WTC11 (cell line): ENCODE results near the gene MARS1.

ENCODE experiments used
- CREB1 ChIP-seq: sonication (generic); formaldehyde crosslinking; IDR thresholded peaks from 2 replicates; pipeline ENCODE4 v1.8.0; 2023; ENCODE audit warnings: mild to moderate bottlenecking, missing genetic modification reagents
- CREM ChIP-seq: sonication (generic); formaldehyde crosslinking; IDR thresholded peaks from 2 replicates; pipeline ENCODE4 v1.8.1; 2022; ENCODE audit warnings: mild to moderate bottlenecking, missing genetic modification reagents, moderate library complexity
- ESRRA ChIP-seq: sonication (generic); formaldehyde crosslinking; IDR thresholded peaks from 2 replicates; pipeline ENCODE4 v1.8.1; 2022; ENCODE audit warnings: mild to moderate bottlenecking, missing genetic modification reagents, borderline replicate concordance
- KAT7 ChIP-seq: sonication (generic); formaldehyde crosslinking; IDR thresholded peaks from 2 replicates; pipeline ENCODE4 v1.8.1; 2023; ENCODE audit warnings: missing genetic modification reagents, mild to moderate bottlenecking, borderline replicate concordance
- TCF7 ChIP-seq: sonication (generic); formaldehyde crosslinking; IDR thresholded peaks from 2 replicates; pipeline ENCODE4 v1.8.0; 2022; ENCODE audit warnings: mild to moderate bottlenecking, low read depth, missing genetic modification reagents, moderate library complexity
- ZNF263 ChIP-seq: sonication (generic); formaldehyde crosslinking; IDR thresholded peaks from 2 replicates; pipeline ENCODE4 v1.8.1; 2022; ENCODE audit warnings: low read depth, mild to moderate bottlenecking, moderate library complexity, missing genetic modification reagents
- ZNF423 ChIP-seq: fragments of 250-450 bp; sonication (Bioruptor Pico); IDR thresholded peaks from 2 replicates; pipeline ENCODE4 v2.1.2; 2022; ENCODE audit warnings: mild to moderate bottlenecking, moderate library complexity
- ZNF671 ChIP-seq: fragments of 250-450 bp; sonication (Bioruptor Pico); IDR thresholded peaks from 2 replicates; pipeline ENCODE4 v1.8.0; 2021; ENCODE audit warnings: mild to moderate bottlenecking
- TF ChIP-seq, protein P1 (sequence below): sonication (generic); formaldehyde crosslinking; IDR thresholded peaks from 2 replicates; pipeline ENCODE4 v1.8.0; 2022; ENCODE audit warnings: mild to moderate bottlenecking, missing genetic modification reagents
- TF ChIP-seq, protein P2 (sequence below): sonication (generic); formaldehyde crosslinking; IDR thresholded peaks from 2 replicates; pipeline ENCODE4 v1.8.1; 2023; ENCODE audit warnings: mild to moderate bottlenecking, missing genetic modification reagents, moderate library complexity
- TF ChIP-seq, protein P3 (sequence below): fragments of 200-600 bp; IDR thresholded peaks from 2 replicates; pipeline ENCODE4 v1.8.0; 2022; ENCODE audit warnings: antibody characterized with exemption
- TF ChIP-seq, protein P4 (sequence below): sonication (generic); formaldehyde crosslinking; IDR thresholded peaks from 2 replicates; pipeline ENCODE4 v1.8.1; 2023; ENCODE audit warnings: mild to moderate bottlenecking, missing genetic modification reagents
- TF ChIP-seq, protein P5 (sequence below): sonication (generic); formaldehyde crosslinking; conservative IDR thresholded peaks from 2 replicates; pipeline ENCODE4 v1.8.1; 2022; ENCODE audit warnings: mild to moderate bottlenecking, missing genetic modification reagents

DNA sequence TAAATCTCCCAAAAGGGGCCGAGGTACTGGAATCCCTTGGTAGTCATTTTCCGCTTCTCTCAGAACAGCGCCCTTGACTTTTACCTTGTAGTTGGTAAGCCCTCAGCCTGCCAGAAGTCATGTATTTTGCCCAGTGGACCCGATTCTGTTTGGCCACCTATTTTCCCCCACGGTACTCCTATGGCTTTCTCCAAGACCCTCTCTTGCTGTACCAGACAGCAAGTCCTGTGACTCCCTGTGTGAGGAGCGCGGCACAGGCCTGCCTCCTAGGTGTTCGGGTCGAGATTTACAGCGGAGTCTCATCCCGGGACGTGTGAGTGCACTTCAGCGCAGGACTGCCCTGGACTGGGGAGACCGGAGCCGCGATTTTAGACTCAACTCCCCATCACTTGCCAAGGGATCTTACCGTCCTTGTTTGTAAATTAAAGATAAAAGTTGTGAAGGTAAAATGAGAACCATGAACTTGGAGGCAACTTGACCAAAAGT lies 33.7 kb downstream of the MARS1 start:
- TF ChIP-seq, protein P1, sequence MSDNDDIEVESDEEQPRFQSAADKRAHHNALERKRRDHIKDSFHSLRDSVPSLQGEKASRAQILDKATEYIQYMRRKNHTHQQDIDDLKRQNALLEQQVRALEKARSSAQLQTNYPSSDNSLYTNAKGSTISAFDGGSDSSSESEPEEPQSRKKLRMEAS (CRISPR knock-in tag): no peak
- TF ChIP-seq, protein P2, sequence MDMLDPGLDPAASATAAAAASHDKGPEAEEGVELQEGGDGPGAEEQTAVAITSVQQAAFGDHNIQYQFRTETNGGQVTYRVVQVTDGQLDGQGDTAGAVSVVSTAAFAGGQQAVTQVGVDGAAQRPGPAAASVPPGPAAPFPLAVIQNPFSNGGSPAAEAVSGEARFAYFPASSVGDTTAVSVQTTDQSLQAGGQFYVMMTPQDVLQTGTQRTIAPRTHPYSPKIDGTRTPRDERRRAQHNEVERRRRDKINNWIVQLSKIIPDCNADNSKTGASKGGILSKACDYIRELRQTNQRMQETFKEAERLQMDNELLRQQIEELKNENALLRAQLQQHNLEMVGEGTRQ: no peak
- TF ChIP-seq, protein P3, sequence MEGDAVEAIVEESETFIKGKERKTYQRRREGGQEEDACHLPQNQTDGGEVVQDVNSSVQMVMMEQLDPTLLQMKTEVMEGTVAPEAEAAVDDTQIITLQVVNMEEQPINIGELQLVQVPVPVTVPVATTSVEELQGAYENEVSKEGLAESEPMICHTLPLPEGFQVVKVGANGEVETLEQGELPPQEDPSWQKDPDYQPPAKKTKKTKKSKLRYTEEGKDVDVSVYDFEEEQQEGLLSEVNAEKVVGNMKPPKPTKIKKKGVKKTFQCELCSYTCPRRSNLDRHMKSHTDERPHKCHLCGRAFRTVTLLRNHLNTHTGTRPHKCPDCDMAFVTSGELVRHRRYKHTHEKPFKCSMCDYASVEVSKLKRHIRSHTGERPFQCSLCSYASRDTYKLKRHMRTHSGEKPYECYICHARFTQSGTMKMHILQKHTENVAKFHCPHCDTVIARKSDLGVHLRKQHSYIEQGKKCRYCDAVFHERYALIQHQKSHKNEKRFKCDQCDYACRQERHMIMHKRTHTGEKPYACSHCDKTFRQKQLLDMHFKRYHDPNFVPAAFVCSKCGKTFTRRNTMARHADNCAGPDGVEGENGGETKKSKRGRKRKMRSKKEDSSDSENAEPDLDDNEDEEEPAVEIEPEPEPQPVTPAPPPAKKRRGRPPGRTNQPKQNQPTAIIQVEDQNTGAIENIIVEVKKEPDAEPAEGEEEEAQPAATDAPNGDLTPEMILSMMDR: no peak
- TF ChIP-seq CREM: no peak
- no peak for TF ChIP-seq TCF7 (CRISPR knock-in tag)
- TF ChIP-seq CREB1: no peak
- TF ChIP-seq ESRRA (CRISPR knock-in tag): no peak
- no peak for TF ChIP-seq ZNF671 (CRISPR knock-in tag)
- TF ChIP-seq ZNF423: no peak
- TF ChIP-seq, protein P4, sequence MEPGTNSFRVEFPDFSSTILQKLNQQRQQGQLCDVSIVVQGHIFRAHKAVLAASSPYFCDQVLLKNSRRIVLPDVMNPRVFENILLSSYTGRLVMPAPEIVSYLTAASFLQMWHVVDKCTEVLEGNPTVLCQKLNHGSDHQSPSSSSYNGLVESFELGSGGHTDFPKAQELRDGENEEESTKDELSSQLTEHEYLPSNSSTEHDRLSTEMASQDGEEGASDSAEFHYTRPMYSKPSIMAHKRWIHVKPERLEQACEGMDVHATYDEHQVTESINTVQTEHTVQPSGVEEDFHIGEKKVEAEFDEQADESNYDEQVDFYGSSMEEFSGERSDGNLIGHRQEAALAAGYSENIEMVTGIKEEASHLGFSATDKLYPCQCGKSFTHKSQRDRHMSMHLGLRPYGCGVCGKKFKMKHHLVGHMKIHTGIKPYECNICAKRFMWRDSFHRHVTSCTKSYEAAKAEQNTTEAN (CRISPR knock-in tag): no peak
- TF ChIP-seq, protein P5, sequence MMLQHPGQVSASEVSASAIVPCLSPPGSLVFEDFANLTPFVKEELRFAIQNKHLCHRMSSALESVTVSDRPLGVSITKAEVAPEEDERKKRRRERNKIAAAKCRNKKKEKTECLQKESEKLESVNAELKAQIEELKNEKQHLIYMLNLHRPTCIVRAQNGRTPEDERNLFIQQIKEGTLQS (CRISPR knock-in tag): no peak
- no peak for TF ChIP-seq KAT7 (CRISPR knock-in tag)
- TF ChIP-seq ZNF263: no peak
